ENCODE data around the gene SLC39A1.

- TF ChIP-seq POLR2A (IDR thresholded peaks at IDR 0.05; ENCODE audit: low read depth, low read length): no peak
- no peak for TF ChIP-seq MXI1 (IDR thresholded peaks at IDR 0.05; ENCODE audit: borderline replicate concordance, low read depth, low read length)
- no peak for TF ChIP-seq BHLHE40 (IDR thresholded peaks at IDR 0.05; ENCODE audit: low read depth, low read length)
- TF ChIP-seq CTCF (conservative IDR thresholded peaks at IDR 0.05; ENCODE audit: low read depth, low read length): no peak
- no peak for TF ChIP-seq RAD21 (IDR thresholded peaks at IDR 0.05; ENCODE audit: low read length)
- no peak for TF ChIP-seq CHD1 (IDR thresholded peaks at IDR 0.05; ENCODE audit: low read depth, low read length)
- no peak for TF ChIP-seq RCOR1 (IDR thresholded peaks at IDR 0.05; ENCODE audit: insufficient replicate concordance, low read length)
- TF ChIP-seq CEBPB (IDR thresholded peaks at IDR 0.05; ENCODE audit: low read depth, low read length): no peak
- no peak for TF ChIP-seq SMC3 (IDR thresholded peaks at IDR 0.05; ENCODE audit: low read depth, low read length)
- no peak for TF ChIP-seq MAFK (IDR thresholded peaks at IDR 0.05; ENCODE audit: low read depth, low read length)
- TF ChIP-seq ELK1 (IDR thresholded peaks at IDR 0.05; ENCODE audit: borderline replicate concordance, low read depth, low read length): no peak
- TF ChIP-seq USF2 (IDR thresholded peaks at IDR 0.05; ENCODE audit: low read depth, low read length): no peak
These were observed 19.1 kb downstream of the SLC39A1 start for GRCh38 chr1:153944005-153944826.
